HEK293 (cell line): Measurements from ENCODE around the gene SLC37A4.

Source experiments
- ATF2 ChIP-seq: fragments of 450-650 bp; formaldehyde crosslinking; IDR thresholded peaks from 2 replicates; pipeline ENCODE4 v1.5.1; 2016; ENCODE audit warnings: missing biosample characterization, missing genetic modification characterization, low read depth
- CTCF ChIP-seq: fragments of 450-650 bp; formaldehyde crosslinking; IDR thresholded peaks from 2 replicates; pipeline ENCODE4 v1.5.1; 2016; ENCODE audit warnings: missing biosample characterization, missing genetic modification characterization
- KLF8 ChIP-seq: fragments of 450-650 bp; formaldehyde crosslinking; IDR thresholded peaks from 2 replicates; pipeline ENCODE4 v1.5.1; 2016; ENCODE audit warnings: missing biosample characterization, missing genetic modification characterization
- KLF9 ChIP-seq: fragments of 450-650 bp; formaldehyde crosslinking; IDR thresholded peaks from 2 replicates; pipeline ENCODE4 v1.5.1; 2016; ENCODE audit warnings: missing biosample characterization, missing genetic modification characterization, low read depth
- REST ChIP-seq: fragments of 450-650 bp; formaldehyde crosslinking; IDR thresholded peaks from 2 replicates; pipeline ENCODE4 v1.5.1; 2016; ENCODE audit warnings: missing biosample characterization, missing genetic modification characterization
- ZNF398 ChIP-seq: fragments of 450-650 bp; formaldehyde crosslinking; IDR thresholded peaks from 2 replicates; pipeline ENCODE4 v1.5.1; 2017; ENCODE audit warnings: missing biosample characterization, missing genetic modification characterization
- ZNF423 ChIP-seq: fragments of 450-650 bp; formaldehyde crosslinking; IDR thresholded peaks from 2 replicates; pipeline ENCODE4 v1.5.1; 2016; ENCODE audit warnings: missing biosample characterization, missing genetic modification characterization
- ZNF791 ChIP-seq: fragments of 450-650 bp; formaldehyde crosslinking; IDR thresholded peaks from 2 replicates; pipeline ENCODE4 v1.5.1; 2016; ENCODE audit warnings: missing biosample characterization, missing genetic modification characterization
- ZSCAN16 ChIP-seq: fragments of 450-650 bp; formaldehyde crosslinking; IDR thresholded peaks from 2 replicates; pipeline ENCODE4 v1.5.1; 2016; ENCODE audit warnings: missing biosample characterization, missing genetic modification characterization

- TF ChIP-seq REST (tag by site-specific recombination) (no peak), ATF2 (tag by site-specific recombination) (no peak), ZNF423 (tag by site-specific recombination) (no peak), ZNF791 (no peak), ZNF398 (tag by site-specific recombination) (no peak), CTCF (tag by site-specific recombination) (no peak), KLF9 (tag by site-specific recombination) (no peak), KLF8 (tag by site-specific recombination) (no peak), ZSCAN16 (tag by site-specific recombination) (no peak)
Measured at GRCh38 chr11:119025978-119026766, 4.5 kb downstream of the SLC37A4 start.
